Activated effector memory CD4-positive, alpha-beta T cell treated with Interleukin-2 at 50 U/mL for 16 hours (primary cell): ENCODE data around the gene FLOT1.

Experiments used
- DNase-seq: peaks from one replicate; pipeline ENCODE4 v3.0.0-alpha.2; 2020

FLOT1 gene

GRCh38 chr6:30689985-30690384 lies 52.5 kb downstream of the FLOT1 start:
- no peak for DNase-seq

DNA sequence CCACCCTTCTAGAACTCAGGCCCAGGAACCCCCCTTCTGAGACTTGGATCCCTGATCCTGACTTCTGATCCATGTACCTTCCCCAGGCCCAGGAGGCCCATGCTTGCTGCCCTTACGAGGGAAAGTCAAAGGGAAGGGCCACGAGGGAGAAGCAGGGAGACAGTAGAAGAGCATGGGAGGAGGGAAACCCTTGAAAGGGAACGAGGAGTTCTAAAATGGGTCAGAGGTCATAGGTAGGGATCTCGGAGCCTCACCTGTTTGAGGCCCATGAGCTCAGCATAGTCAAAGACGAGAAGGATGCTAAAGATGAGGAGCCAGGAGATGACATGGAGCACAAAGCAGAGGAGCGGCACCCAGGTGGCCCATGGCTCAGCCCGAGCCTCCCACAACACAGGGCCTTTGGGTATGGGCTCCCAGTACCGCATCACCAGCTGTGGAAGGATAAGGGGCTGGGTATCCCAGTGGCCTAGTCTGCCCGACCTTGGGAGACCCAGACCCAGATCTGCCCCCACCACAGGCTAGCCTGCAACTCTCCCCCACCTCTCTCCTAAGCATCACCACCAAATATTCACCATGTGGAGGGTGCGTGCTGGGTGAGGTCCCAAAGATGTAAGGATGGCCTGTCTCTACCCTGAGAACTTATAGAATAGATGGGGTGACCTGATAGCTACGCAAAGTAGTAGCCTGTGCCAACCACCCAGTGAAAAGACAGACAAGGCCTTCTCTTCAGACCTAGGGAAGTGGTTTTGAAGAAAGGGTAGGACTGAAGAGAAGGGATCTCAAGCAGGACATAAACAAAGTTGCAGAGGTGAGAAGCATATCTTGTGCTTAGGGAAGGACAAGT lies 53.2 kb downstream of the FLOT1 start:
- no peak for DNase-seq

DNA sequence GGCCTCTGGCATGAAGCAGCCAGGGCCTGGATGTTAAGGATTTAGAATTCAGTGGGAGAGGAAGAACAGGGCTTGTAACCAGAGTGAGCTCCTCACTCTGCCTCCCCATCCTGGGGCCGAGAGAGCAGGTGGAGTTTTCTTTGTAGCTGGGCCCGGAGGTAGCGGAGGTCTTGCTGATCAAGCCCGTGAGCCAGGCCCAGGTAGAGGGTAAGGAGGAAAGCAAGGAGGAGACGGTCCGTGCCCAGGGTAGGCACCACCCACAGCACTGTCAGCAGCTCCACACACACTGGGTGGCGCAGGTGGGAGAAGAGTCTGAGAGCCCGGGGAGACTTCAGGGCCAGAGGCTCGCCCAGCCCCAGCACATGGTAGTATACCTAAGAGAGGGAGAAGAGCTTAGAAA lies 53.9 kb downstream of the FLOT1 start:
- DNase-seq, result no peak

GRCh38 chr6:30687659-30688431 lies 54.6 kb downstream of the FLOT1 start:
- no peak for DNase-seq

GRCh38 chr6:30686908-30687658 lies 55.4 kb downstream of the FLOT1 start:
- peak; percentile 69 for DNase-seq

DNA sequence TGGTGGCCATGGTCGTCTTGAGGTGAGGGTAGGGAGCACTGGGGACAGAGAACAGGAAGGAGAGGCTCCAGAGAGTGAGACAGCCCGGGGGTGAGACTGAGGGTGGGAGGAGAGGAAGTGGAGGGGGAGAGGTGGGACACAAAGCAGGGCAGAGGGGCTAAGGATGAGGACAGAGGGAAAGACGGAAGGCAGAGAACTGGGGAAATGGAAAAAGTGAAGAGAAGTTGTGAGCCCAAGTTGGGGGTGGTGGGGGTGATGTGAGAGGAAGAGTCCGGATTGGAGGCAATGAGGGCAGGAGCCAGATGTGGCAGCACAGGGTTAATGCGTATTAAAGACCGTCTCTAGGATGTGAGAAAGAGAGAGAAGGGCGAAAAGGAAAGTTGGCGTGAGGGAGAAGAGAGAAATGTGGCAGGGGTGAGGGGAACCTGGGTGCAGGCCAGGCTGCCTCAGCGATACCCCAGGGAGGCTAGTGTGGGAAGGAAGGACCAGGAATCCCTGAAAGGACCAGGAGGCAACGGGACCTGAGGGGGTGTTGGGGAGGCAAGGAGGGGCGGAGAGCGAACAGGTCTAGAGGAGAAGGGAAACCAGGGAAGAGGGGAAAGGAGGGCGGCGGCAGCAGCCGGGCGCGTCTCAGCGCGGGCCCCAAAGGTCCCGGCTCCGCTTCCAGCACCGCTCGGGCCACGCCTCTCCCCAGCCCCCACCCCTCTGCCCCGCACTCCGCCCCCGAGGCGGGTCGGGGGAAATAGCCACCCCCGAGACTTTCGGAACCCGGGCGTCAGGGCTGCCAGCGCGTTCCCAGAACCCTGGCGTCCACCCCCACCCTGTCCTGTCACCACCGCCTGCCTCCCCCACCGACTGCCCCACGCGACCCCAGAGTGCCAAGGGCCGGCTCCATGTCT lies 56.2 kb downstream of the FLOT1 start, which contains the start of gene PPP1R18:
TSS of gene PPP1R18 (minus strand) at position 637 of the 899 bp plus-strand sequence. CDS start at position 10, 627 bp downstream.
- peak; percentile 82 for DNase-seq

DNA sequence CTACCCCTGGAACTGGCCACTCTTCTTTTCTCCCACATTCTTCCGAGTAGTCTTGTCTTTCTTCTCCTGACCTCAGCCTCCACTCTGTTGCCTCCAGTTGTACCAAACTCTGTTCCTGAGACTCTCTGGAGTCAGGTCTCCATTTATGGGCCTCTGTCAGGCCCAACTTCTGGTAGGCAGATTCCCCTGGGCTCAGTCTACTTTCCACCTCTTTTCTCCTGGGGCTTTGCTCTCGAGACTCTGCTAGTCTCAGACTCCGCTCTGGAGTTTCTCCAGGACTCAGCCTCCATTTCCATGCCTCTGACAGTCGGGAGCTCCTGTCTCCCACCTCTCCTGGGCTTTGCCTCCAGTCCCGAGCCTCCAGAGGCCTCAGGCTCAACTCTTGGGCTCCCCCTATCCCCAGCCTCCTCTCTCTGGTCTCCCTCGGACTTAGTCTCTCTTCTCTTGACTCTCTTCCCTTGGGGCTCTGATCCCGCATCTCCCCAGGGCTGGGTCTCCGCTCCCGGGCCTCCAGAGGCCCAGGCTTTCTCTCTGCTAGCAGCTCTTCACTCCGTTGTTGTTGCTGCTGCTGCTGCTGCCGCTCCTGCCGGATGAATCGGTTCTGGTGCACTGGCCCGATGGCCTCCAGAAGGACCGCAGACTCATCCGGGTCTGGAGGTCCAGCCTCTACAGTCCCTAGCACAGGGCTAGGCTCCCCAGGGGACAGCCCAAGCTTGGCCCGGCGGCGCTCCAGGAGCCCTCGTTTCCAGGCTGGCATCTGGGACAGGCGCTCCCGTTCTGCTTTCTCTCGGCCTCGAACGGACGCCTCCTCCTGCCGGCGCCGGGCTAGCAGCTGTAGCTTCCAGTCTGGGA lies 57.1 kb downstream of the FLOT1 start:
- DNase-seq, result no peak

- DNase-seq, result peak; percentile 41
These were observed 57.9 kb downstream of the FLOT1 start for GRCh38 chr6:30684386-30685156.

DNA sequence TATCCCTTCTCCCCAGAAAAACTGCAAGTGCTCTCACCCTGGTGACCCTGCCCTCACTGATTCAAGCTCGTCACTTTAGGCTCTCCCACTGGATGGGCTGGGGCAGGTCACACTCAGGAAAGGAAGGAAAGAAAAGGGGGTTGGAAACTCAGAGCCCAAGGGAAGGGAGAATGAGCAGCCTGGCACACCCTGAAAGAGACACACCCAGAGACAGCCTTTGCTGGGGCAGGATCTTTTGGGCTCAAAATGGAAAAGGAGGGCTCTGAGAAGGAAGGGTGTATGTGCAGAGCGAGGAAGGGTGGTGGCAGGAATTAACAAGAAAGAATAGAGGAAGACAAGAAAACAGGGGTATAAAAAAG lies 58.5 kb downstream of the FLOT1 start:
- DNase-seq, result no peak

DNA sequence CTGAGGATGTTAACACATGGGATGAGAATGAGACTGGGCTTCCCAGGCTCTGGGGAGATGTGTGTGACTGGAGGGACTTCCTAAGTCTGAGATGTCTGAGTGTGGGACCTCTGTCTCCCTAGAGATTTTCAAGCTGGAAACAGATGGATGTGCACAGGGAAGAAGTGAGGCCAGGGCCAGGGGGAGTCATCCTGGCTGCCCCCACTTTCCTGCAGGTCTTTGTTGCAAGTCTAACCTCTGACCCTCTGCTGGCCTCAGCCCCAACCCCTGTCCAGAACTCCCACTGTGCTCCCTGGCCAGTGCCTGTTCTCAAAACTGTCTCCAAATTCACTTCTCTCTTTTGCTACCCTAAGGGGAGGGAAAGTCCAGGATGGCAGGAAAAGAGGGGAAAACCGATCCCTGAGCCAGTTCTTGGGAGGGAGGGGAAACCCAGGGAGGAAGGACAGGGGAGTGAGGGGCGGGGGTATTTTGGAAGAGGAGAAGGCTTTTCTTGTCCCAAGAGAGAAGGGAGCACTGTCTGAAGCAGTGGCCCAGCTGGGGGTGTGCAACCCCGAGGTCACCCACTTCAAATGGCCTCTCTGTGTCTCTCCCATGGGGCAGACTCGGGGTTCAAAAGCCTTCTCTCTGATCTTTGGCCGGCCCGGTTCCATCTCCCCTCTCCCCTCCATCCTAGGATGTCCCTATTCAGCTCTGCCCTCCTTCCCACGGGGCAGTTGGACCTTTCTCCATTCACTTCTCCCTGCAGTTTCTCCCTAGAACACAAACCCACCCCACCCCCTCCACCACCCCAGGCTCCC lies 59.1 kb downstream of the FLOT1 start:
- no peak for DNase-seq

GRCh38 chr6:30682143-30683117 lies 60.1 kb downstream of the FLOT1 start:
- peak; percentile 91 for DNase-seq

DNA sequence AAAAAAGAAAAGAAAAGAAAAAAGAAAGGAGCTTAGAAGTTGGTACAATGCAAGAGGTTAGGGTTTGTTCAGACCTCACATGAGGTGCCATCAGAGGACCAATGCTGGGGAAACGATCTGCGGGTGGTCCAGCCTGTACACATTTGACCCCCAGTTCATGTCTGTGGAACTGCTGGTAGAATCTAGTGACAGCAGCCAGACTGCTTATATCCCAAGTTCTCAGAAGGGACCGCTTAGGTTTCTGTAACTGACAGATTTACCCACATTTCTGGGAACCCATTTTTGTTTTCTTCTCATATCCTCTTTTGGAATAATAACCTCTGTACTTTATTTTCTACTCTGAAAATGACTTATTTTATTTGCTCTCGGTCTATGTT lies 60.7 kb downstream of the FLOT1 start:
- DNase-seq, result no peak

DNA sequence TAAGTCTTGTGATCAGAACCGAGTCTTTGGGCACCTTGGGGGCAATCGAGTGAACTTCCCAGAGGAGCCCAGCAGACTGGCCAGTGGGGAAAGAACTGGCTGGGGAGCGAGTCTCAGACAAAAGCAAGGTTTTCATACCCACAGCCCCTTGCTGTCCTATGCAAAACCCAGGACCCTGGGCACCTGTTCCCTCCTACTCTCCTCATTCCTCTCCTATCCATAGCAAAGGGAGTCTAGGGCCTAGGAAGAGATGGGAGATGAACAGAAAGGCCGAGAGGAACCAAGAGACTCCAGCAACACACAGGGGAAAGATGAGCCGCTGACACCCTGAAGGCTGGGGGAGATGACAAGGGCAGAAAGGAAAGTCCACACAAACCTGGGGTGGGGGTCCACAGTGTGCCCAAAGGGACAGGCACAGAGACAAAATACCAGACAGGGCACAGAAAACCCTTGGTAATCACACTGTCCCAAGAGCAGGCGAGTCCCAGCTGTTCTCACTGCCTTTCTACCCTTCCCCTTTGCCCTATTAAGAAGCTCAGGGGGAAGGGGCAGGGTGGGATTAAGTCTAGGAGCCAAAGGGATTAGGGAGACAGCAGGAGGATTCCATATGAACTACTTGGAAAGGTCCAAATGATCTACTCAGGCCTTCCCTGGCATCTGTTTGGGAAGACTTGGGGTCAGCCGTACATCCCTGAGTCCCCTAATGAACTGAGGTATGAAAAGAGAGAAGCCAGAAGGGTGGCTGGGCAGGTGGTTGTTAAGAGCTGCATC lies 62.5 kb downstream of the FLOT1 start:
- no peak for DNase-seq

DNA sequence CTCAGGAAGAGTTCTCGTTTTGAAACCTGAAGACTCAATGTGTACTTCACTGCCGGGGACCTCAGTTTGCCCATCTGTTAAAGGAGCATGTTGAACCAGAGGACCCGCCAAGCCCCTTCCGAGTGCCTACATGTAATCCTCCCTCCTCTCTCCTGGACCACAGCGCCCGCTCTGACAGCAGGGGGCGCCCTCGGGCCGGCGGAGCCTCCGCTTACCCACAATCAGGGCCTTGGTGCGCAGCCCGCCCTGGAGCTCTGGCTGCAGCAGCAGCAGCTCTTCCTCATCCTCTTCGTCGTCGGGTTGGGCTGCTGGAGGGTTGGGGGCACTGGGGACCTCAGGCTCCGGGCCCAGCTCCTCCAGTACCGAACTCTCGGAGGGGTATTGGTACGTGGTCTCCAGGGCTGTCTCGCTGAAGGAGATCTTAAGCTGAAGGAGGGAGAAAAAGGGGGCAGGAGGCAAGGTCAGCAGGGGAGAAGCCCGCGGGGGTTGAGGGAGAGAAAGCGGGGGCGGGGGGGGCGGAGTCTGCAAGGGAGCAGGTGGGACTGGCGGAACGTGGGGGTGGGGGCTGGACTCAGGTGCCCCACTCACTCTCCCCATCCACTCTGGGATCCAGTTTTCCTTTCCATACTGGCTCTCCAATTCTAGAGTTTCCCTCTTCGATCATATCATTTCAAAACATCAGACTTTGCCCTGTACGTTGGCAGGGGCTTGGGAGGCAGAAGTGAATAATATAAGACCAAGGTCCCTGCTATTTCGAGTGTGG lies 63.3 kb downstream of the FLOT1 start:
- peak; percentile 85 for DNase-seq
